ENCODE measurements around the gene ANAPC2. TPM values are rescaled to one million over a fixed set of nuclear protein-coding genes. Genes with fewer than 3 reads are reported as not detected.

ANAPC2 gene
- total RNA-seq, 1 donor: 22.9 TPM

DNA sequence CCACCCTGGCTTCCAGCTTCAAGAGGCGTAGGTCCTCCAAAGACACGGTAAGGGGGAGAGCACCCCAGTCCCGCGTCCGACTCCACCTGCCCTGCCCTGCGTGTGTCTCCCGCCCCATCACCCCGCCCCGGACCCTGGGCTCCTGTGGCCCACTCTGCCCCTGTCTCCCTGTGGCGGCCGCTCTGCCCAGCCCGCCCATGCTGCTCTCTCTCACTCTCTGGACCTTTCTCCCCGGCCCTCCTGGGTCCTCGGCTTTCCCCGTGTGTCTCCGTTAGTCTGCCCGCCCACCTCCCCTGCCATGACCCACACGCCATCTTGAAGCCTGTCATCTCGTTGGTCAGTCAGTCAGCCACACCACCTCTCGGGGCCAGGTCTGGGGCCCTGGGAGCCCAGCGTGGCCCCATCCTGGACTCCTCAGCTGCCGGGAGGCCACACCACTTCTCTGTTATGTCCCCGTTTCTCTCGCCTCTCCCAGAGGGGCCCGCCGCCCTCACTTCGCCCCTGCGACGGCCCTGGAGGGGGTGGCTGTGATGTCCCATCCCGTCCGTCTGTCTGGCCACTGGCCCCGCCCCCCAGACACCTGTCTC is 23.0 kb downstream of the ANAPC2 start:
- no peak overlapping the region for H3K4me3 ChIP-seq (ENCODE audit: low read depth, low read length)
- TF ChIP-seq, protein P1, sequence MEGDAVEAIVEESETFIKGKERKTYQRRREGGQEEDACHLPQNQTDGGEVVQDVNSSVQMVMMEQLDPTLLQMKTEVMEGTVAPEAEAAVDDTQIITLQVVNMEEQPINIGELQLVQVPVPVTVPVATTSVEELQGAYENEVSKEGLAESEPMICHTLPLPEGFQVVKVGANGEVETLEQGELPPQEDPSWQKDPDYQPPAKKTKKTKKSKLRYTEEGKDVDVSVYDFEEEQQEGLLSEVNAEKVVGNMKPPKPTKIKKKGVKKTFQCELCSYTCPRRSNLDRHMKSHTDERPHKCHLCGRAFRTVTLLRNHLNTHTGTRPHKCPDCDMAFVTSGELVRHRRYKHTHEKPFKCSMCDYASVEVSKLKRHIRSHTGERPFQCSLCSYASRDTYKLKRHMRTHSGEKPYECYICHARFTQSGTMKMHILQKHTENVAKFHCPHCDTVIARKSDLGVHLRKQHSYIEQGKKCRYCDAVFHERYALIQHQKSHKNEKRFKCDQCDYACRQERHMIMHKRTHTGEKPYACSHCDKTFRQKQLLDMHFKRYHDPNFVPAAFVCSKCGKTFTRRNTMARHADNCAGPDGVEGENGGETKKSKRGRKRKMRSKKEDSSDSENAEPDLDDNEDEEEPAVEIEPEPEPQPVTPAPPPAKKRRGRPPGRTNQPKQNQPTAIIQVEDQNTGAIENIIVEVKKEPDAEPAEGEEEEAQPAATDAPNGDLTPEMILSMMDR (IDR thresholded peaks at IDR 0.05; ENCODE audit: insufficient read depth, low read depth, low read length): no peak
- DNase-seq (ENCODE audit: low read depth): no peak

DNA sequence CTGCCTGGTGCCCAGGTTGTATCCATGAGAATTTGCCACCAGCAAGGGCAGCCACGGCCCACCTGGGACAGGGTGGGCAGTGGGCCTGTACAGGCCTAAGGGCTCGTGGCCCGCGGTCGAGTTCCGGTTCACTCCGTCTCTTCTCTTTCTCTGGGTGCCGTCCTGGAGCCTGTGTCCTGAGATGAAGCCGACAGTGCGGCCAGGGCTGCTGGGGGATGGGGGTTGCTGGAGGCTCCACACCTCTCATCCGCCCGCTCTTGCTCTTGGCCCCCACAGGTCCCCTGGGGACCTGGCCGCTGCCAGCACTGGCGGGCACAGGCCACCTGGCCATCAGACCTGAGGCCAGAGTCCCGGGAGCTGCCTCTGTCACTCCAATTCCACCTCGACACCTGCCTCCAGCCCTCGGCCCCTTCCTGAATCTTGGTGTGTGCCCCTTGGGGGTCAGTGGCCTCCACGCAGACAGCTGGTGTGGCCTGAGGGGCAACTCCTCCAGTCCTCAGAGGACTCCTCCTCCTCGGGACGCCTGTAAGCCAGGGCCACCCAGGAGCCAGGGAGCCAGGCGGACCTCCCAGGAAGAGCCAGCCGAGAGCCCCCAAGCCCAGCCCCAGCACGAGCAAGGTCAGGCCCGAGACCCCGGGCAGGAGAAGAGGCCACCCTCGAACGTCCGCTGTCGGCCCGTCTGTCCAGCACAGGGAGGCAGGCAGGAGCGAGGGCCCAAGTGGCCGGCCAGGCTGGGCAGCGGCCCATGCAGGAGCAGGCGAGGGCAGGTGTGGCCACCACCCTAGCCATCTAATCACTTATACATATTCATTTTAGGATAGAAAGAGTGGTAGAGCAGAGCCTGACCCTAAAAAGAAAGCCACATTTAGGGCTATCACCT is 23.8 kb downstream of the ANAPC2 start:
- H3K4me3 ChIP-seq (ENCODE audit: low read depth, low read length): no peak overlapping the region
- DNase-seq (ENCODE audit: low read depth): no peak
- TF ChIP-seq, protein P1 (IDR thresholded peaks at IDR 0.05; ENCODE audit: insufficient read depth, low read depth, low read length): no peak

DNA sequence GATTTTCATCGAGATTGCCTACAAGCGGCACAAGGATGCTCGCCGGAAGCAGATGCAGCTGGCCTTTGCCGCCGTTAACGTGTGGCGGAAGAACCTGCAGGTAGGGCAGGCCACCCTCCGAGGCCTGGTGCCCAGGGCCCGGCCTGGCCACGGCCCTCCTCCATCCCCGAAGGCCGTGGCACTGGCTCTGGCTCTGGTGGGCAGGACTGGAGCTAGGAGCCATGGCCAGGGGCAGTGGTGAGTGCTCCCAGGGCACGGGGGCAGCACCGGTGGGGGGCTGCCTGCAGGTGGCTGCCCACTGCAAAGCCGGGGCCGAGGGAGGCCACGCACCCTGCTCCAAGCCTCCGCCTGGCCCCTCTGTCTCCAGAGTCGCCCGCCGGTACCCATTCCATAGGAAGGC is 24.6 kb downstream of the ANAPC2 start:
- no peak for DNase-seq (ENCODE audit: low read depth)
- TF ChIP-seq, protein P1 (IDR thresholded peaks at IDR 0.05; ENCODE audit: insufficient read depth, low read depth, low read length): no peak
- H3K4me3 ChIP-seq (ENCODE audit: low read depth, low read length): no peak overlapping the region

DNA sequence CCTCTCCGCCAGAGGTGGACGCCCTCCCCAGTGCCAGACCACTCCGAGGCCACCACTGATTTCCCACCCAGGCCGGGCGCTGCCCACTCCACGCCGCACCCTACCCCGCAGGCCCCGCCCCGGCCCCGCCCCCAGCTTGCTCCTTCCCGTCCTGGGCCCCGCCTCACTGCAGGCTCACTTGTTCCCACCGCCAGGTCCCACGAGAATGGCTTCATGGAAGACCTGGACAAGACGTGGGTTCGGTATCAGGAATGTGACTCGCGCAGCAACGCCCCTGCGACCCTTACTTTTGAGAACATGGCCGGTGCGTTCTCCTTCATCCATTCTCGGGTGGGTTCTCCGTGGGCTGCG is 25.0 kb downstream of the ANAPC2 start:
- H3K4me3 ChIP-seq (ENCODE audit: low read depth, low read length): peak overlapping the region; percentile 55
- TF ChIP-seq, protein P1 (IDR thresholded peaks at IDR 0.05; ENCODE audit: insufficient read depth, low read depth, low read length): no peak
- DNase-seq (ENCODE audit: low read depth): no peak

DNA sequence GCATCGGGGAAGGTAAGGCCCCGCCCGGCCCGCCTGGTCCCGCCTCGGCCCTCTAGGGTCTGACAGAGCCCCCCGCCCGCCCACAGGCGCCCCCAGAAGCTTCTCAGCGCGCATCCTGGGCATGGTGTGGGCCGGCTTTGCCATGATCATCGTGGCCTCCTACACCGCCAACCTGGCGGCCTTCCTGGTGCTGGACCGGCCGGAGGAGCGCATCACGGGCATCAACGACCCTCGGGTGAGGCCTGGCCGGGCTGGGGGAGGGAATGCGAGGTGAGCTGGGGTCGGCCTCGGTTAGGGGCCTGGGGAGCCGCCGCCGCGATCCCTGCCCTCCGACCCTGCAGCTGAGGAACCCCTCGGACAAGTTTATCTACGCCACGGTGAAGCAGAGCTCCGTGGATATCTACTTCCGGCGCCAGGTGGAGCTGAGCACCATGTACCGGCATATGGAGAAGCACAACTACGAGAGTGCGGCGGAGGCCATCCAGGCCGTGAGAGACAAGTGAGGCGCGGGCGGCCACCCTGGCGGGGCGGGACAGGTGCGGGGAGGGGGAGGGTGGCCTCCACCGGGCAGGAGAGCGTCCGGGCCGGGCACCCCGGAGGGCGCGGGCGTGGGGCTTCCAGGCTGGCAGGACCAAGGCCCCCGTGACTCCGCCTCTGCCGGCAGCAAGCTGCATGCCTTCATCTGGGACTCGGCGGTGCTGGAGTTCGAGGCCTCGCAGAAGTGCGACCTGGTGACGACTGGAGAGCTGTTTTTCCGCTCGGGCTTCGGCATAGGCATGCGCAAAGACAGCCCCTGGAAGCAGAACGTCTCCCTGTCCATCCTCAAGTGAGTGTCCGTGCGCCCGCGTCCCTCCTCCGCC is 25.6 kb downstream of the ANAPC2 start:
- peak overlapping the region; percentile 55 for H3K4me3 ChIP-seq (ENCODE audit: low read depth, low read length)
- TF ChIP-seq, protein P1 (IDR thresholded peaks at IDR 0.05; ENCODE audit: insufficient read depth, low read depth, low read length): no peak
- DNase-seq (ENCODE audit: low read depth): no peak

DNA sequence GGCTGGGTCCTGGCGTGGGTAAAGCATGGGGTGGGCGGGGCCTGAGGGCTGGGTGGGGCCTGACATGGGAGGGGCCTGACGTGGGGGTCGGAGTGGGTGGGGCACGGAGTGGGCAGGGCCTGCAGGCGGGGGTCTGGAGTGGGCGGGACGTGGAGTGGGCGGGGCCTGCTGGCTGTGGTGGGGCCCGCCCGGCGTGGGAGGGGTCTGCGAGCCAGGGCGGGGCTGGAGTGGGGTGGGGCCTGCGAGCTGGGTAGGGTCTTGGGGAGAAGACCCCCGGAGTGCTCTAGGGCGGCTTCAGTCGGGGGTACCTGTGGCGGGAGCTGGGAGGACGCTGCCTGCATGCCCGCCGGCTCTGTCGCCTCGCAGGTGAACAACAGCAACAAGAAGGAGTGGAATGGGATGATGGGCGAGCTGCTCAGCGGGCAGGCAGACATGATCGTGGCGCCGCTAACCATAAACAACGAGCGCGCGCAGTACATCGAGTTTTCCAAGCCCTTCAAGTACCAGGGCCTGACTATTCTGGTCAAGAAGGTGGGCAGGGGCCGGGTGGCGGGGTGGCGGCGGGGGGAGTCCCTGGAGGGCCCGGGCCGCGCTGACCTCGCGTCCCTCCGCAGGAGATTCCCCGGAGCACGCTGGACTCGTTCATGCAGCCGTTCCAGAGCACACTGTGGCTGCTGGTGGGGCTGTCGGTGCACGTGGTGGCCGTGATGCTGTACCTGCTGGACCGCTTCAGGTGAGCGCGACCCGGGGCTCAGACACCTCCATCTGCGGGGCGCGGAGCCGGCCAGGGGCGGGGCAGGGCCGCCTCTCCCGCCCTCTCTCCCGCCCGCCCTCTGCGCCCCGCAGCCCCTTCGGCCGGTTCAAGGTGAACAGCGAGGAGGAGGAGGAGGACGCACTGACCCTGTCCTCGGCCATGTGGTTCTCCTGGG is 26.5 kb downstream of the ANAPC2 start:
- DNase-seq (ENCODE audit: low read depth): no peak
- TF ChIP-seq, protein P1 (IDR thresholded peaks at IDR 0.05; ENCODE audit: insufficient read depth, low read depth, low read length): no peak
- H3K4me3 ChIP-seq (ENCODE audit: low read depth, low read length): no peak overlapping the region

Data from fibroblast of villous mesenchyme (primary cell).